MCF 10A (cell line): ENCODE data around the gene EPB41. TPM values are rescaled to one million over a fixed set of nuclear protein-coding genes. Genes with fewer than 3 reads are reported as not detected.
"Not testable (repeated sequence)": the region's sequence is repeated elsewhere in the genome, so short reads cannot be mapped to it uniquely, and the experiment has no call there.

ENCODE experiments used
- BruUV-seq: library from RNA; stranded (reverse); fragments of 400-500 nt; replicated peaks from 2 replicates; lab custom pipeline; 2021; lab: Mats Ljungman, UMichigan
- CTCF ChIA-PET: fragments of 300-600 bp; sonication (Branson Sonifier 250); formaldehyde crosslinking; extraction: SDS; loops from one replicate; lab custom pipeline; 2021; ENCODE audit warnings: antibody characterized with exemption, inconsistent platforms; lab: Yijun Ruan, JAX
- POLR2A ChIA-PET: fragments of 300-600, 350-650 bp; sonication (Branson Sonifier 250); formaldehyde crosslinking; extraction: SDS; loops from one replicate; lab custom pipeline; 2020; ENCODE audit warnings: antibody characterized with exemption, inconsistent platforms; lab: Yijun Ruan, JAX
- DNase-seq: peaks from one replicate; pipeline ENCODE4 v3.0.0-alpha.2; 2018; ENCODE audit not compliant: unreplicated experiment
- H3K27ac Mint-ChIP-seq: one replicate; pipeline ENCODE4 v1.8.0; 2022; ENCODE audit warnings: mild to moderate bottlenecking, low read depth, mixed read lengths; ENCODE audit not compliant: unreplicated experiment
- H3K27me3 Mint-ChIP-seq: one replicate; pipeline ENCODE4 v1.8.0; 2022; ENCODE audit warnings: mixed read lengths; ENCODE audit not compliant: insufficient read depth, unreplicated experiment
- H3K36me3 Mint-ChIP-seq: one replicate; pipeline ENCODE4 v1.8.0; 2022; ENCODE audit warnings: mild to moderate bottlenecking, moderate library complexity, mixed read lengths; ENCODE audit not compliant: insufficient read depth, unreplicated experiment
- H3K4me1 Mint-ChIP-seq: one replicate; pipeline ENCODE4 v1.8.0; 2022; ENCODE audit warnings: mixed read lengths; ENCODE audit not compliant: insufficient read depth, unreplicated experiment
- H3K4me3 Mint-ChIP-seq: one replicate; pipeline ENCODE4 v1.8.0; 2022; ENCODE audit warnings: mild to moderate bottlenecking, moderate library complexity, mixed read lengths; ENCODE audit not compliant: unreplicated experiment
- H3K9me3 Mint-ChIP-seq: one replicate; pipeline ENCODE4 v1.8.0; 2022; ENCODE audit warnings: mixed read lengths; ENCODE audit not compliant: unreplicated experiment
- CTCF ChIP-seq: fragments of 200-600 bp; IDR thresholded peaks from one replicate; pipeline ENCODE4 v1.8.0; 2022; ENCODE audit warnings: antibody characterized with exemption, mild to moderate bottlenecking; ENCODE audit not compliant: unreplicated experiment
- intact Hi-C: fragments of 100-400 bp; cut with micrococcal nuclease; formaldehyde crosslinking; loops from 2 replicates; pipeline ENCODE4 v1.14.1; 2022
- total RNA-seq: library from RNA; stranded (reverse); gene quantifications from 2 replicates; pipeline ENCODE4 v1.2.3, GENCODE V29; 2022

EPB41 gene
- total RNA-seq, 1 experiment from 2014 or later = 15.0 TPM

- H3K27me3 Mint-ChIP-seq = no peaks in the 10 kb centered on the region
- DNase-seq = no peak
- no peak overlapping the region for H3K4me3 Mint-ChIP-seq
- intact Hi-C loops = no loop called here
- ChIA-PET CTCF (interaction anchor here (0.6 kb wide), 1 partner anchor 1131 kb away, joined by 3 read pairs; no protein-coding TSS in a partner anchor), POLR2A (interaction anchor here (0.6 kb wide), 1 partner anchor 12 kb away, joined by 4 read pairs; no protein-coding TSS in a partner anchor)
- peaks cover 6% of the 10 kb centered on the region for H3K36me3 Mint-ChIP-seq
- H3K27ac Mint-ChIP-seq = no peak overlapping the region
- H3K9me3 Mint-ChIP-seq = no peaks in the 10 kb centered on the region
- H3K4me1 Mint-ChIP-seq = no peaks in the 10 kb centered on the region
- no TSS peak for BruUV-seq
- TF ChIP-seq CTCF = no peak
These were observed 186.1 kb downstream of the EPB41 start for GRCh38 chr1:29100487-29100886.

- no peak for TF ChIP-seq CTCF
- Mint-ChIP-seq H3K4me3 (no peak overlapping the region), H3K27me3 (no peaks in the 10 kb centered on the region), H3K27ac (no peak overlapping the region), H3K9me3 (no peaks in the 10 kb centered on the region), H3K4me1 (no peaks in the 10 kb centered on the region), H3K36me3 (peaks cover 6% of the 10 kb centered on the region)
- peak; percentile 17 for DNase-seq
- ChIA-PET POLR2A (no interaction called here), CTCF (no interaction called here)
- intact Hi-C loops = no loop called here
- no TSS peak for BruUV-seq
These were observed 191.5 kb downstream of the EPB41 start for GRCh38 chr1:29105822-29106221.

GRCh38 chr1:29108041-29108440 lies 193.7 kb downstream of the EPB41 start:
- H3K4me1 Mint-ChIP-seq, POLR2A ChIA-PET, DNase-seq, BruUV-seq, H3K27ac Mint-ChIP-seq, H3K27me3 Mint-ChIP-seq, H3K9me3 Mint-ChIP-seq, intact Hi-C loops, H3K4me3 Mint-ChIP-seq, H3K36me3 Mint-ChIP-seq: not testable (repeated sequence)
- CTCF ChIA-PET = interaction anchor here (0.6 to 0.7 kb wide), 2 partner anchors 25 to 323 kb away, joined by 3 read pairs; no protein-coding TSS in a partner anchor

- TF ChIP-seq CTCF = no peak
- intact Hi-C loops = no loop called here
- CTCF ChIA-PET = interaction anchor here (0.5 to 0.7 kb wide), 2 partner anchors 1590 to 1594 kb away, joined by 3 read pairs; no protein-coding TSS in a partner anchor
- peaks cover 16% of the 10 kb centered on the region for H3K36me3 Mint-ChIP-seq
- DNase-seq = no peak
- H3K27me3 Mint-ChIP-seq = no peaks in the 10 kb centered on the region
- no peak overlapping the region for H3K4me3 Mint-ChIP-seq
- no peak overlapping the region for H3K27ac Mint-ChIP-seq
- no TSS peak for BruUV-seq
- no peaks in the 10 kb centered on the region for H3K9me3 Mint-ChIP-seq
- POLR2A ChIA-PET = no interaction called here
- H3K4me1 Mint-ChIP-seq = no peaks in the 10 kb centered on the region
These were observed 198.5 kb downstream of the EPB41 start for GRCh38 chr1:29112705-29113412.
